ENCODE results near the gene RBKS. TPM values are rescaled to one million over a fixed set of nuclear protein-coding genes. Genes with fewer than 3 reads are reported as not detected.

The RBKS gene
- total and polyA plus RNA-seq, 2 of the 8 experiments (the other 6 are each of a cell fraction or from before 2014, with no cell fraction given): 1.1 to 1.5 TPM

- H2BK20ac ChIP-seq (ENCODE audit: low read length): no peak overlapping the region
- no peak overlapping the region for H2BK12ac ChIP-seq (ENCODE audit: low read depth, low read length)
- no peak overlapping the region for H3K4ac ChIP-seq (replicated peaks; ENCODE audit: insufficient read length, low read depth, low read length)
- H3K18ac ChIP-seq (ENCODE audit: extremely low read depth, low read length): no peak overlapping the region
- no peaks in the 10 kb centered on the region for H3K79me1 ChIP-seq (ENCODE audit: low read depth, low read length)
- no peak overlapping the region for H2AK5ac ChIP-seq (ENCODE audit: low read depth, low read length)
- H2BK15ac ChIP-seq (ENCODE audit: low read length): no peak overlapping the region
- no peak overlapping the region for H2BK5ac ChIP-seq (ENCODE audit: low read depth, low read length)
- no peak overlapping the region for H3K9ac ChIP-seq (replicated peaks in 1 of 4; ENCODE audit: extremely low read depth in 1 of 4, low read depth in 3 of 4, low read length in 3 of 4)
- no peak overlapping the region for H2BK120ac ChIP-seq (replicated peaks; ENCODE audit: low read depth, low read length)
- no peaks in the 10 kb centered on the region for H3K23me2 ChIP-seq (ENCODE audit: low read depth, low read length)
- H2AFZ ChIP-seq (ENCODE audit: low read length): no peak overlapping the region
- 86% methylated on average over 1 of the region's 1 CpG; no CpG with 5 or more reads in 1 of the 2 experiments for WGBS, 2 experiments (ENCODE audit: extremely low coverage in 1 of 2, insufficient coverage in 1 of 2, insufficient read length in 1 of 2, insufficient replicate concordance in 2 of 2, low coverage in 1 of 2, low lambda C conversion rate in 2 of 2, missing lambda C conversion rate in 1 of 2)
- FAIRE-seq (no peak), DNase-seq (ENCODE audit: low read depth in 1 of 2, low spot score in 2 of 2) (no peak)
- H3K9me3 ChIP-seq (ENCODE audit: insufficient read depth in 2 of 2, low read depth in 1 of 2, low read length in 1 of 2): peaks cover 6 to 11% of the 10 kb centered on the region in 2 experiments; a peak in 3 of 4 replicates
- ChIA-PET CTCF (ENCODE audit: partially characterized antibody) (no interaction called here), POLR2A (ENCODE audit: partially characterized antibody) (no interaction called here)
- H3K56ac ChIP-seq (replicated peaks; ENCODE audit: insufficient read length, low read depth, low read length): no peak overlapping the region
- TF ChIP-seq GTF2F1 (IDR thresholded peaks at IDR 0.05; ENCODE audit: borderline replicate concordance, low read depth, low read length): no peak
- H3K36me3 ChIP-seq (ENCODE audit: control insufficient read depth in 2 of 4, insufficient read depth in 4 of 4, low read length in 3 of 4): no peaks in the 10 kb centered on the region
- no peaks in the 10 kb centered on the region for H3K27me3 ChIP-seq (replicated peaks in 1 of 4; ENCODE audit: control insufficient read depth in 3 of 4, extremely low read depth in 1 of 4, insufficient read depth in 3 of 4, low read length in 3 of 4)
- H3K4me1 ChIP-seq (replicated peaks in 1 of 4; ENCODE audit: control insufficient read depth in 3 of 4, insufficient read depth in 4 of 4, low read length in 3 of 4): no peaks in the 10 kb centered on the region
- no peak overlapping the region for H3K4me2 ChIP-seq (ENCODE audit: insufficient read depth in 1 of 2, low read depth in 2 of 2, low read length in 2 of 2)
- H3K27ac ChIP-seq (ENCODE audit: low read depth, low read length): no peak overlapping the region
- H3K4me3 ChIP-seq (ENCODE audit: extremely low read depth in 1 of 4, insufficient read depth in 2 of 4, low read depth in 3 of 4, low read length in 4 of 4): no peak overlapping the region
- H4K20me1 ChIP-seq (replicated peaks in 1 of 2; ENCODE audit: control insufficient read depth in 1 of 2, insufficient read depth in 2 of 2, low read length in 2 of 2): no peaks in the 10 kb centered on the region
- no peaks in the 10 kb centered on the region for H3K79me2 ChIP-seq (ENCODE audit: control insufficient read depth in 1 of 2, insufficient read depth in 2 of 2, low read length in 2 of 2)
- H3K23ac ChIP-seq (ENCODE audit: insufficient read length): no peak overlapping the region
- H3K14ac ChIP-seq (ENCODE audit: insufficient read length): no peak overlapping the region
- no peak overlapping the region for H4K8ac ChIP-seq (ENCODE audit: extremely low read depth, insufficient read depth, low read length)
- no peak overlapping the region for H4K5ac ChIP-seq (ENCODE audit: insufficient read length, low read depth, low read length)
- no peak overlapping the region for H4K91ac ChIP-seq (replicated peaks; ENCODE audit: insufficient read length, low read length)
These were observed 37.5 kb downstream of the RBKS start for GRCh38 chr2:27852691-27853090.

Measured in H1 (cell line).